Measurements from ENCODE around the gene CYTL1. TPM values are rescaled to one million over a fixed set of nuclear protein-coding genes. Genes with fewer than 3 reads are reported as not detected.

The CYTL1 gene
- total and polyA plus RNA-seq, 9 of the 15 experiments (the other 6 are each of a cell fraction or from before 2014, with no cell fraction given), result not detected

DNA sequence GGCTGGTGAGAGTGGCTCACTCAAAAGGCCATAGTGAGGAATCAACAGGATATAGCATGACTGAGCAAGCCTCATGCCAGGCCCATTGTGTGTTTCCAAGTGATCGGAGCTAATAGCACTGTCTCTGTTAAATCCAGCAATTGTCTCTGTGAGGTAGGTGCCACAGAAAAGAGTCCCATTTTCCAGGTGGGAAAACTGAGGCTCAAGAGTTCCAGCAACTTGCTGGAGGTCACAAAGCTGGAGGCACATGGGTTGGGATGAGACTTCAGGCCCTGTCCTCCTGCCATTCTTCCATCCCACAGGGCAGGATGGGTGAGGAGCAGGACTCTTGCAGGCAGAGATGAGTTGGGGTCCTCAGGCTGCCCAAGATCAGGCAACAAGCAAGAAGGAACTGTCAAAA, 1.1 kb upstream of the CYTL1 start:
- Histone ChIP-seq H3K36me3 (ENCODE audit: control insufficient read depth, insufficient read depth, low read length) (no peaks in the 10 kb centered on the region), H3K27me3 (ENCODE audit: control insufficient read depth in 2 of 2, insufficient read depth in 2 of 2, low read length in 2 of 2) (peaks cover 0 to 21% of the 10 kb centered on the region in 2 experiments; a peak in 2 of 5 replicates), H4K20me1 (replicated peaks; ENCODE audit: control insufficient read depth, insufficient read depth, low read length) (no peaks in the 10 kb centered on the region), H3K4me3 (no peak overlapping the region), H3K9ac (ENCODE audit: insufficient read depth in 1 of 2, low read depth in 2 of 2, low read length in 2 of 2) (no peak overlapping the region), H2AFZ (ENCODE audit: low read depth, low read length) (no peak overlapping the region), H3K79me2 (ENCODE audit: control insufficient read depth, insufficient read depth, low read length) (no peaks in the 10 kb centered on the region), H3K27ac (ENCODE audit: extremely low read depth, low read depth, low read length) (no peak overlapping the region), H3K4me2 (ENCODE audit: insufficient read depth, low read length) (no peak overlapping the region), H3K9me3 (replicated peaks; ENCODE audit: control insufficient read depth, insufficient read depth, low read depth, low read length) (no peaks in the 10 kb centered on the region), H3K9me1 (ENCODE audit: control insufficient read depth, insufficient read depth, low read length) (no peaks in the 10 kb centered on the region), H3K4me1 (replicated peaks in 1 of 2; ENCODE audit: control insufficient read depth in 2 of 2, insufficient read depth in 2 of 2, low read length in 2 of 2) (peaks cover 2 to 9% of the 10 kb centered on the region in 2 experiments; a peak in 4 of 5 replicates)
- in situ Hi-C loops (cut with MboI) (no loop called here), intact Hi-C loops (cut with micrococcal nuclease) (no loop called here)
- DNase-seq (ENCODE audit: extremely low read depth in 1 of 4, low spot score in 3 of 4), result no peak
- ATAC-seq, result no peak
- ChIA-PET POLR2A (interaction anchor here (0.7 kb wide), 1 partner anchor 74 kb away, joined by 3 read pairs; no protein-coding TSS in a partner anchor), CTCF (ENCODE audit: low intra/inter-chr PET ratio) (no interaction called here)
- FAIRE-seq, result no peak
- WGBS (ENCODE audit: insufficient coverage, low coverage, missing lambda C conversion rate), result 67% methylated on average over 1 of the region's 1 CpG
- no TSS peak for BruUV-seq (replicated peaks)
- TF ChIP-seq BCOR (IDR thresholded peaks at IDR 0.05), result peak; percentile 88; the same call in 1 of the 2 replicates
- 0 out of 4 replicates have a peak, but pooled peaks of 1 of the 2 experiments have one; percentile 29 for TF ChIP-seq RCOR1 (IDR thresholded peaks at IDR 0.05; ENCODE audit: borderline replicate concordance in 1 of 2, low read depth in 2 of 2, low read length in 2 of 2)
- TF ChIP-seq CREM (IDR thresholded peaks at IDR 0.05; ENCODE audit: low read depth), result no peak
- TF ChIP-seq RBM25 (IDR thresholded peaks at IDR 0.05; ENCODE audit: low read depth, low read length, severe bottlenecking), result peak; percentile 76
- no peak for TF ChIP-seq ESRRB (CRISPR knock-in tag; IDR thresholded peaks at IDR 0.05; ENCODE audit: borderline replicate concordance)
- TF ChIP-seq SREBF1 (IDR thresholded peaks at IDR 0.05; ENCODE audit: borderline replicate concordance, low read depth, low read length), result no peak
- no peak for TF ChIP-seq NFE2L1 (tag; IDR thresholded peaks at IDR 0.05; ENCODE audit: borderline replicate concordance, low read depth)
- TF ChIP-seq ERF (CRISPR knock-in tag; IDR thresholded peaks at IDR 0.05), result no peak
- 0 out of 2 replicates have a peak, but pooled peaks have one; percentile 23 for TF ChIP-seq ESRRA (IDR thresholded peaks at IDR 0.05; ENCODE audit: borderline replicate concordance, low read depth)
- TF ChIP-seq KDM1A (IDR thresholded peaks at IDR 0.05), result peak; percentile 46 to 55; a peak in 2 of 4 replicates
- peak; percentile 35; the same call in 1 of the 2 replicates for TF ChIP-seq CBX1 (IDR thresholded peaks at IDR 0.05; ENCODE audit: low read depth)
- no peak for TF ChIP-seq KAT8 (IDR thresholded peaks at IDR 0.05; ENCODE audit: low read depth)
- no peak for TF ChIP-seq KAT2B (IDR thresholded peaks at IDR 0.05; ENCODE audit: low read depth, low read length)
- TF ChIP-seq ADNP (tag; IDR thresholded peaks at IDR 0.05), result 0 out of 2 replicates have a peak, but pooled peaks have one; percentile 59
- no peak for TF ChIP-seq MTF1 (CRISPR knock-in tag; IDR thresholded peaks at IDR 0.05; ENCODE audit: borderline replicate concordance)
- TF ChIP-seq SMARCA5 (IDR thresholded peaks at IDR 0.05), result peak; percentile 29; the same call in 1 of the 2 replicates
- no peak for TF ChIP-seq PHF8 (IDR thresholded peaks at IDR 0.05; ENCODE audit: borderline replicate concordance, low read length)
